Stomach (tissue), 4 donors: ENCODE measurements around the gene ZBTB44.
A peak's percentile ranks its signal among the peaks of the same experiment; 100 is the strongest.

Experiments
- CTCF ChIP-seq, 7 experiments: fragments of 450-650 bp in 4 of 7; fragments of 200-600 bp in 3 of 7; sonication (generic) in 3 of 7; IDR thresholded peaks; one replicate each; pipeline ENCODE4 v1.5.1; 2016 to 2019; ENCODE audit warnings: antibody characterized with exemption in 7 of 7, control low read depth in 2 of 7, mild to moderate bottlenecking in 1 of 7
- POLR2A ChIP-seq, 4 donors: fragments of 450-650 bp; IDR thresholded peaks; one replicate each; pipeline ENCODE4 v1.6.1; 2016; ENCODE audit warnings: antibody characterized with exemption in 4 of 4, control low read depth in 2 of 4, mild to moderate bottlenecking in 1 of 4, moderate library complexity in 1 of 4
- POLR2AphosphoS5 ChIP-seq, 3 donors: sonication (generic); formaldehyde crosslinking; IDR thresholded peaks; one replicate each; pipeline ENCODE4 v1.6.1; 2016; ENCODE audit warnings: antibody characterized with exemption in 3 of 3

- TF ChIP-seq CTCF (IDR thresholded peaks at IDR 0.05): no peak
- no peak for TF ChIP-seq POLR2A (IDR thresholded peaks at IDR 0.05)
- TF ChIP-seq POLR2AphosphoS5 (IDR thresholded peaks at IDR 0.05): peak in 1 of 3 donors; percentile 2
These were observed 106.2 kb downstream of the ZBTB44 start for GRCh38 chr11:130208241-130209127.
